Ectodermal cell (in vitro differentiated cells): ENCODE data around the gene AMER2.
"Not testable (repeated sequence)": the region's sequence is repeated elsewhere in the genome, so short reads cannot be mapped to it uniquely, and the experiment has no call there.

Experiments
- H3K27ac ChIP-seq: 2 replicates; pipeline ENCODE4 v1.7.0; 2013; ENCODE audit warnings: mild to moderate bottlenecking, low read depth, low read length; ENCODE audit not compliant: insufficient read depth, poor library complexity, severe bottlenecking
- H3K27me3 ChIP-seq: 2 replicates; pipeline ENCODE4 v1.7.0; 2013; ENCODE audit warnings: mild to moderate bottlenecking, low read length; ENCODE audit not compliant: insufficient read depth, control insufficient read depth, poor library complexity, severe bottlenecking
- H3K36me3 ChIP-seq: one replicate; pipeline ENCODE4 v1.7.0; 2013; ENCODE audit warnings: low read length; ENCODE audit not compliant: control insufficient read depth, insufficient read depth
- H3K4me1 ChIP-seq: one replicate; pipeline ENCODE4 v1.7.0; 2013; ENCODE audit warnings: low read length; ENCODE audit not compliant: control insufficient read depth, insufficient read depth
- H3K4me3 ChIP-seq: 2 replicates; pipeline ENCODE4 v1.7.0; 2013; ENCODE audit warnings: low read depth, low read length, control low read depth; ENCODE audit not compliant: insufficient read depth
- H3K9me3 ChIP-seq: 2 replicates; pipeline ENCODE4 v1.7.0; 2013; ENCODE audit warnings: mild to moderate bottlenecking, low read length, moderate library complexity; ENCODE audit not compliant: control insufficient read depth
- WGBS, 2 experiments: methylation state at CpG; one replicate each; pipeline ENCODE4 v1.1.7; 2013; ENCODE audit warnings: missing lambda C conversion rate in 2 of 2; 5-methylcytosine and 5-hydroxymethylcytosine counted together

Gene AMER2

DNA sequence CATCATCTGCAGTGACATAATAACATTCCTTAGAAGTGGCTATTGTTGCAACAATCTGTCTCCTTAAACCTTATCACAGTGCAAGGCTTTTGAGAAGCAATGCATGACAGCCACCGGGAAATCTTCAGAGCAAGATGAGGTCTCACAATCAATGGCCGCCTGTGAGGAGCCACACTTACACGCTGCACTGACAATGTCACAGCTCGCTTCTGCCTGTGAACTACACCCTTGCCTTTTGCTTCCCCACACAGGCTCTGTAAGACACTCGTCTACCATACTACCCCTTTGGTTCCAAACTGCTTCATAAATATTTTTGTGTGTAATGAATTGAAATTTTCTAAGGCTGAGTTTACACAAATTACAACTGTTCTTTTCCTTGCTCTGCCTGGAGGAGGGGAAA is 6.9 kb downstream of the AMER2 start:
- not testable (repeated sequence) for H3K36me3 ChIP-seq, H3K4me3 ChIP-seq, H3K4me1 ChIP-seq, H3K9me3 ChIP-seq, H3K27ac ChIP-seq
- 82% methylated on average over 4 of the region's 5 CpGs for WGBS, 2 experiments
- H3K27me3 ChIP-seq: peaks cover 15% of the 10 kb centered on the region

DNA sequence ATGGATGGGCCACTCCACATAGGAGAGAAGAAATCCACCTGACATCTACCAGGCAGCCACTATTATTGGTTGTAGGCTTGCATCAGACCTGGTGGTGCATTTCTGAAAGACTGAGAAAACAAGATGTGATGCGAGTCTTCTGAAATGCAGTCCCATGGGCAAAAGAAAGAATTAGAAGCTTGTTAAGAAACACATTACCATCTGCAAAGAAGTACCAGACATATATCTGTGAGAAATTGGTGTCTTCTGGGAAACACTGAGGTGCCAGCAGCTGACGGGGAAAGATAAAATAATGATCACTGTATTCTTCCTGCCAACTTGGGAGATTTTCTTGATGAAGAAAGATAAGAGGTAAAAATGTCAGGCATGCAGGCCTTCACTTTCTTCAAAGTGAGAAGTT is 14.4 kb downstream of the AMER2 start:
- H3K4me3 ChIP-seq: no peak overlapping the region
- WGBS, 2 experiments: 100% methylated on average over 2 of the region's 2 CpGs
- no peaks in the 10 kb centered on the region for H3K27me3 ChIP-seq
- H3K36me3 ChIP-seq: no peaks in the 10 kb centered on the region
- no peaks in the 10 kb centered on the region for H3K9me3 ChIP-seq
- H3K27ac ChIP-seq: no peak overlapping the region
- H3K4me1 ChIP-seq: peaks cover 9% of the 10 kb centered on the region

DNA sequence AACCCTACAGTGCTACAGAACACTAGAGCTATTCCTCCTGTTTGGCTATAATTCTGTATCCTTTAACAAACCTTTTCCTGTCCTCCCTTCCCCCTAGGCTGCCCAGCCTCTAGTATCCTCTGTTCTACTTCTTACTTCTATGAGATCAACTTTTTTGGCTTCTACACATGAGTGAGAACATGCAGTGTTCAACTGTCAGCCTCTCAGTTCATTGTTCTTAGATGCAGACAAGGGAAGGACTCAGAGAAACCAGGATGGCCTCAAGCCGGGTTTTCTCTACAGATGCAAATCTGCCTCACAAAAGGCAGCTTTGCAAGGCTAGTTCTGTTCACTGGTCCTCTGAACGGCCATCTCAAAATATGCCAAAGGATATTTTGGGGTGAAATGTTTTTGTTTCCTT is 18.4 kb downstream of the AMER2 start:
- Histone ChIP-seq H3K27ac (no peak overlapping the region), H3K36me3 (no peaks in the 10 kb centered on the region), H3K4me3 (no peak overlapping the region), H3K4me1 (peaks cover 9% of the 10 kb centered on the region), H3K9me3 (no peaks in the 10 kb centered on the region), H3K27me3 (no peaks in the 10 kb centered on the region)
- WGBS, 2 experiments: 6 to 11% methylated on average over 2 of the region's 2 CpGs

GRCh38 chr13:25151626-25152195 is 20.4 kb downstream of the AMER2 start:
- WGBS, 2 experiments: 39 to 51% methylated on average over 3 to 5 of the region's 5 CpGs

GRCh38 chr13:25149711-25150110 is 22.4 kb downstream of the AMER2 start:
- WGBS, 2 experiments: 92 to 94% methylated on average over 5 of the region's 5 CpGs
- Histone ChIP-seq H3K4me1 (peaks cover 9% of the 10 kb centered on the region), H3K4me3 (no peak overlapping the region), H3K36me3 (no peaks in the 10 kb centered on the region), H3K27ac (no peak overlapping the region), H3K9me3 (no peaks in the 10 kb centered on the region), H3K27me3 (no peaks in the 10 kb centered on the region)

More at GRCh38 chr13:25151626-25152195, 20.4 kb downstream of the AMER2 start:
- H3K36me3 ChIP-seq: no peaks in the 10 kb centered on the region
- no peaks in the 10 kb centered on the region for H3K9me3 ChIP-seq
- no peak overlapping the region for H3K4me3 ChIP-seq
- no peak overlapping the region for H3K27ac ChIP-seq
- H3K27me3 ChIP-seq: no peaks in the 10 kb centered on the region
- H3K4me1 ChIP-seq: peaks cover 9% of the 10 kb centered on the region

- H3K9me3 ChIP-seq: no peaks in the 10 kb centered on the region
- H3K4me1 ChIP-seq: no peaks in the 10 kb centered on the region
- H3K36me3 ChIP-seq: no peaks in the 10 kb centered on the region
- no peak overlapping the region for H3K27ac ChIP-seq
- no peak overlapping the region for H3K4me3 ChIP-seq
- WGBS, 2 experiments: 93 to 95% methylated on average over 5 of the region's 5 CpGs
- no peaks in the 10 kb centered on the region for H3K27me3 ChIP-seq
Measured at GRCh38 chr13:25148402-25148771, 23.7 kb downstream of the AMER2 start.

DNA sequence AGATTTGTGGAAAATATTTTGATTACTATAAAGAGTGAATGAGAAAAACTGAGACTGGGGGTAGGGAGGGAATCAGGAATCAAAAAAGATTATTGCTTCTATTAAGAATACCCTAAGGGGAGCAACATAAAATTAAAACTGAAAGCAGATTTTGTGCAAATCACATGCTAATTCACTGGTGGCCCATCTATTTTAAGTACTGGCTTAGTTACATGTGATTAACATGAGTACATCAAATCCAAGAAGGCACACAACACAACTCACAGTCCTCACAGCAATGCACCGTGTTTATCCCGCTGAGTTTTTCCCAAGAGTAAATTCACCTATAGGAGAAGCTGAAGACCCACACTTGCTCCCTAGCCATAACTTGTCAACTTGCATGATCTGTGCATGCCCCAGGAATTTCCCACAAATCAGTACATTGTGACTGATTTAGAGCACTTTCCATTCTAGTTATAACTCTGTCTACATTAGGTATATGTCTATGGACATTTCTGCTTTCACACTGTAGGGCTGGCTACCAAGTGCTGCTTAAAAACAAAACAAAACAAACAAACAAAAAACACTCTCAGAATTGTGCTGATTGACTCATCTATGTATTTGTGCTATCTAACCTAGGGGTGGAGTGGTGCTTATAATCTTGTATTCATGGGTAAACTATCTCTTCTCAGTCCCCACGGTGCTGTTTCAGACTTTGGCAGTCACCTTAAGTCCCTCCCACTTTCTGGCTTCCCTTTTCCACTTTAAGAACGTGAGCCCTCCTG is 24.3 kb downstream of the AMER2 start:
- 90 to 96% methylated on average over 4 of the region's 4 CpGs for WGBS, 2 experiments
- H3K9me3 ChIP-seq: no peaks in the 10 kb centered on the region
- no peaks in the 10 kb centered on the region for H3K36me3 ChIP-seq
- no peaks in the 10 kb centered on the region for H3K27me3 ChIP-seq
- H3K4me1 ChIP-seq: no peaks in the 10 kb centered on the region
- H3K27ac ChIP-seq: no peak overlapping the region
- H3K4me3 ChIP-seq: no peak overlapping the region

GRCh38 chr13:25143706-25144105 is 28.4 kb downstream of the AMER2 start:
- WGBS, 2 experiments: 95 to 97% methylated on average over 7 of the region's 7 CpGs
- no peak overlapping the region for H3K4me3 ChIP-seq

DNA sequence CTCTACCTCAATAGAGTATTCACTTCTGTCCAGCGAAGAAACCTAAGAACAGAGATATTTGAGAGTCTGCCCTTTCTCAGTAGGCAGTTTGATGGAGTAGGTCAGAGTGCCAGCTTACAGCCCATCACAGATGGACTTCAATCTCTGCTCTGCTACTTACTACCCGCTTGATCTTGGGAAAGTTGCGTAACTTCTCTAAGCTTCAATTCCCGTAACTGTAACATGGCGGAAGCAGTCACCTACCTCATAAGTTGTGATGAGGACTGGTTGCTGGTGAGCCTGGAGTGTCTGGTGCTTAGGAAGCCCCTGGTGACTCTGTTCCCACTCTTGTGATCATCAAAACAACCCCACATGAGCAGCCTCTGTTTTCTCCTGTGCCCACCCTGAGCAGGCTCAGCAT is 31.0 kb downstream of the AMER2 start:
- H3K36me3 ChIP-seq: no peaks in the 10 kb centered on the region
- H3K27me3 ChIP-seq: no peaks in the 10 kb centered on the region
- H3K27ac ChIP-seq: no peak overlapping the region
- no peak overlapping the region for H3K4me3 ChIP-seq
- H3K9me3 ChIP-seq: no peaks in the 10 kb centered on the region
- peaks cover 10% of the 10 kb centered on the region for H3K4me1 ChIP-seq
- 78 to 79% methylated on average over 5 of the region's 5 CpGs for WGBS, 2 experiments

More at GRCh38 chr13:25143706-25144105, 28.4 kb downstream of the AMER2 start:
- Histone ChIP-seq H3K36me3 (no peaks in the 10 kb centered on the region), H3K27me3 (no peaks in the 10 kb centered on the region), H3K4me1 (no peaks in the 10 kb centered on the region), H3K27ac (no peak overlapping the region), H3K9me3 (no peaks in the 10 kb centered on the region)

DNA sequence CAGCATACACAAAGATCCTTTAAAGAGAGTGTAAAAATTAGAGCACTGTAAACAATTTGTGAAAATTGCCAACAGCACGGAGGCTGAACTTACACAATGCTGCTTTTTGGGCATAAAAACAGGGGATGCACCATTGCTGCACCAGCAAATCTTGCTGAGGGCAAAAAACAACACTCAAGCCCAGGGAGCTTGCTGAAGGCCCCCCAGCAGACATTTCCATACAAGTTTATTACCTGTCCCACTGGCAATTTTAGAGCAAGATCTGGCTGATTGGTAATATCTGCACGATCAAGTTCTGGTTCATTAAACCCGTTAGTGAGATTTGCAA is 34.3 kb downstream of the AMER2 start:
- H3K27ac ChIP-seq: no peak overlapping the region
- WGBS, 2 experiments: 57% methylated on average over 3 of the region's 3 CpGs
- H3K4me3 ChIP-seq: no peak overlapping the region
- H3K9me3 ChIP-seq: peaks cover 3% of the 10 kb centered on the region
- H3K4me1 ChIP-seq: peaks cover 10% of the 10 kb centered on the region
- H3K27me3 ChIP-seq: no peaks in the 10 kb centered on the region
- no peaks in the 10 kb centered on the region for H3K36me3 ChIP-seq
